H9 (cell line): ENCODE results near the gene PRPH. TPM values are rescaled to one million over a fixed set of nuclear protein-coding genes. Genes with fewer than 3 reads are reported as not detected.

ENCODE experiments used
- DNase-seq: peaks from one replicate; pipeline ENCODE4 v3.0.0-alpha.2; 2017
- H2AFZ ChIP-seq: one replicate; pipeline ENCODE4 v1.6.1; 2013; ENCODE audit warnings: mild to moderate bottlenecking, low read length, control low read depth, moderate library complexity
- H2AK5ac ChIP-seq: 2 replicates; pipeline ENCODE4 v1.6.1; 2013; ENCODE audit warnings: low read length, control low read depth, mixed read lengths; ENCODE audit not compliant: insufficient read length
- H2BK120ac ChIP-seq: one replicate; pipeline ENCODE4 v1.6.1; 2013; ENCODE audit warnings: low read depth, mild to moderate bottlenecking, low read length, control low read depth, inconsistent platforms; ENCODE audit not compliant: poor library complexity, severe bottlenecking
- H2BK12ac ChIP-seq: 2 replicates; pipeline ENCODE4 v1.6.1; 2013; ENCODE audit warnings: low read length, control low read depth, mixed read lengths, low read depth; ENCODE audit not compliant: insufficient read length
- H2BK15ac ChIP-seq: 2 replicates; pipeline ENCODE4 v1.6.1; 2013; ENCODE audit warnings: low read depth, low read length, control low read depth
- H2BK20ac ChIP-seq: one replicate; pipeline ENCODE4 v1.6.1; 2013; ENCODE audit warnings: low read depth, mild to moderate bottlenecking, low read length, control low read depth, inconsistent platforms; ENCODE audit not compliant: poor library complexity, severe bottlenecking
- H2BK5ac ChIP-seq: 2 replicates; pipeline ENCODE4 v1.6.1; 2013; ENCODE audit warnings: low read length, control low read depth, mixed read lengths; ENCODE audit not compliant: insufficient read length
- H3K14ac ChIP-seq: 2 replicates; pipeline ENCODE4 v1.6.1; 2013; ENCODE audit warnings: low read length, control low read depth; ENCODE audit not compliant: insufficient read depth
- H3K18ac ChIP-seq: 2 replicates; pipeline ENCODE4 v1.6.1; 2013; ENCODE audit warnings: low read depth, mild to moderate bottlenecking, mixed read lengths, low read length, control low read depth; ENCODE audit not compliant: insufficient read length
- H3K23ac ChIP-seq: 2 replicates; pipeline ENCODE4 v1.6.1; 2013; ENCODE audit warnings: low read length, control low read depth, mixed read lengths, low read depth; ENCODE audit not compliant: insufficient read length
- H3K23me2 ChIP-seq: 2 replicates; pipeline ENCODE4 v1.6.1; 2013; ENCODE audit warnings: low read depth, mild to moderate bottlenecking, mixed read lengths, low read length, control low read depth; ENCODE audit not compliant: insufficient read length, poor library complexity, severe bottlenecking
- H3K27ac ChIP-seq: 2 replicates; pipeline ENCODE4 v1.5.1; 2013; ENCODE audit warnings: low read length, control low read depth, mixed read lengths, low read depth; ENCODE audit not compliant: insufficient read length
- H3K27me3 ChIP-seq: 2 replicates; pipeline ENCODE4 v1.6.1; 2013; ENCODE audit warnings: low read length, control low read depth, inconsistent platforms; ENCODE audit not compliant: insufficient read depth
- H3K4ac ChIP-seq: 2 replicates; pipeline ENCODE4 v1.6.1; 2013; ENCODE audit warnings: low read depth, mild to moderate bottlenecking, control low read depth, inconsistent platforms, low read length, moderate library complexity
- H3K4me1 ChIP-seq: 2 replicates; pipeline ENCODE4 v1.6.1; 2013; ENCODE audit warnings: low read length, control low read depth, inconsistent platforms; ENCODE audit not compliant: insufficient read depth
- H3K4me2 ChIP-seq: 2 replicates; pipeline ENCODE4 v1.6.1; 2013; ENCODE audit warnings: low read length, control low read depth, mixed read lengths; ENCODE audit not compliant: insufficient read length, insufficient read depth
- H3K56ac ChIP-seq: 2 replicates; pipeline ENCODE4 v1.6.1; 2013; ENCODE audit warnings: low read depth, mild to moderate bottlenecking, mixed read lengths, low read length, control low read depth; ENCODE audit not compliant: insufficient read length
- H3K79me1 ChIP-seq: 2 replicates; pipeline ENCODE4 v1.6.1; 2013; ENCODE audit warnings: low read depth, mild to moderate bottlenecking, moderate library complexity, low read length, control low read depth, inconsistent platforms; ENCODE audit not compliant: insufficient read depth, poor library complexity, severe bottlenecking
- H3K79me2 ChIP-seq: 2 replicates; pipeline ENCODE4 v1.6.1; 2013; ENCODE audit warnings: low read length, control low read depth, inconsistent platforms; ENCODE audit not compliant: insufficient read depth
- H3K9ac ChIP-seq: 2 replicates; pipeline ENCODE4 v1.6.1; 2013; ENCODE audit warnings: low read length, control low read depth, mixed read lengths; ENCODE audit not compliant: insufficient read length; ENCODE audit errors: extremely low read depth
- H3K9me3 ChIP-seq: one replicate; pipeline ENCODE4 v1.6.1; 2013; ENCODE audit warnings: low read depth, low read length, inconsistent platforms; ENCODE audit not compliant: control insufficient read depth
- H3T11ph ChIP-seq: one replicate; pipeline ENCODE4 v1.6.1; 2013; ENCODE audit warnings: mild to moderate bottlenecking, low read length, control low read depth, inconsistent platforms
- H4K20me1 ChIP-seq: one replicate; pipeline ENCODE4 v1.6.1; 2013; ENCODE audit not compliant: control insufficient read depth, insufficient read length, insufficient read depth
- H4K5ac ChIP-seq: 2 replicates; pipeline ENCODE4 v1.6.1; 2013; ENCODE audit warnings: low read depth, mild to moderate bottlenecking, mixed read lengths, low read length, control low read depth; ENCODE audit not compliant: insufficient read length
- H4K8ac ChIP-seq: replicated peaks from 2 replicates; pipeline ENCODE4 v1.6.1; 2013; ENCODE audit warnings: low read length, control low read depth, mixed read lengths, low read depth; ENCODE audit not compliant: insufficient read length
- H4K91ac ChIP-seq: 2 replicates; pipeline ENCODE4 v1.6.1; 2013; ENCODE audit warnings: low read depth, mild to moderate bottlenecking, moderate library complexity, mixed read lengths, low read length, control low read depth; ENCODE audit not compliant: insufficient read length
- H3K27ac Mint-ChIP-seq, 3 experiments: 2 replicates in 2 of 3; 3 replicates in 1 of 3; pipeline ENCODE4 v1.8.0; 2020 to 2021; ENCODE audit warnings: mixed read lengths in 3 of 3, mild to moderate bottlenecking in 1 of 3, moderate library complexity in 1 of 3
- H3K27me3 Mint-ChIP-seq: 2 replicates; pipeline ENCODE4 v1.8.0; 2021; ENCODE audit warnings: low read depth, mild to moderate bottlenecking, moderate library complexity, mixed read lengths
- H3K36me3 Mint-ChIP-seq, 3 experiments: 2 replicates in 2 of 3; 3 replicates in 1 of 3; pipeline ENCODE4 v1.8.0; 2020 to 2021; ENCODE audit warnings: low read depth in 3 of 3, mixed read lengths in 3 of 3; ENCODE audit not compliant: insufficient read depth in 1 of 3
- H3K4me1 Mint-ChIP-seq, 2 experiments: 2 replicates each; pipeline ENCODE4 v1.8.0; 2020; ENCODE audit warnings: mixed read lengths in 2 of 2
- H3K4me3 Mint-ChIP-seq, 2 experiments: 2 replicates in 1 of 2; 3 replicates in 1 of 2; pipeline ENCODE4 v1.8.0; 2020 to 2021; ENCODE audit warnings: mild to moderate bottlenecking in 2 of 2, mixed read lengths in 2 of 2, moderate library complexity in 1 of 2
- H3K9me3 Mint-ChIP-seq, 2 experiments: 2 replicates in 1 of 2; 3 replicates in 1 of 2; pipeline ENCODE4 v1.8.0; 2020; ENCODE audit warnings: mild to moderate bottlenecking in 2 of 2, mixed read lengths in 2 of 2, moderate library complexity in 1 of 2
- CTCF ChIP-seq: fragments of 200-600 bp; sonication (generic); conservative IDR thresholded peaks from 3 replicates; pipeline ENCODE4 v1.8.0; 2021; ENCODE audit warnings: antibody characterized with exemption, mild to moderate bottlenecking
- WGBS: extraction: QIAGEN DNeasy Blood & Tissue Kit; methylation state at CpG from one replicate; pipeline ENCODE4 v1.1.7; 2013; ENCODE audit warnings: missing lambda C conversion rate, low lambda C conversion rate, mixed read lengths; ENCODE audit not compliant: insufficient read length; ENCODE audit errors: extremely low coverage; 5-methylcytosine and 5-hydroxymethylcytosine counted together
- total RNA-seq: library from RNA; stranded (reverse); gene quantifications from 2 replicates; pipeline ENCODE4 v1.2.1, GENCODE V29; 2021

PRPH gene
- total RNA-seq, 1 experiment from 2014 or later: 1.1 TPM

GRCh38 chr12:49330032-49330619, 35.2 kb downstream of the PRPH start:
- no peak overlapping the region for H2BK20ac ChIP-seq
- WGBS: no CpG with 5 or more reads among the region's 7 CpGs
- peaks cover 28% of the 10 kb centered on the region for H3K27me3 Mint-ChIP-seq
- no peak overlapping the region for H4K91ac ChIP-seq
- no peaks in the 10 kb centered on the region for H3K23me2 ChIP-seq
- H3K4me1 Mint-ChIP-seq: 0 out of 4 replicates have a peak, but pooled peaks cover 0 to 2% of the 10 kb centered on the region in 2 experiments
- H3K4ac ChIP-seq: no peak overlapping the region
- H4K8ac ChIP-seq: no peak overlapping the region
- no peak overlapping the region for H2AK5ac ChIP-seq
- H3K79me2 ChIP-seq: no peaks in the 10 kb centered on the region
- H2AFZ ChIP-seq: no peak overlapping the region
- H3K27me3 ChIP-seq: peaks cover 7% of the 10 kb centered on the region; the same call in 1 of the 2 replicates
- no peak overlapping the region for H3K4me3 Mint-ChIP-seq
- H3K27ac ChIP-seq: no peak overlapping the region
- H3K4me1 ChIP-seq: no peaks in the 10 kb centered on the region
- H3K36me3 Mint-ChIP-seq: peaks cover 19 to 53% (median 51%) of the 10 kb centered on the region in 3 experiments; a peak in 6 of 7 replicates
- H2BK15ac ChIP-seq: no peak overlapping the region
- H4K20me1 ChIP-seq: no peaks in the 10 kb centered on the region
- no peak overlapping the region for H3T11ph ChIP-seq
- TF ChIP-seq CTCF: no peak
- H3K9me3 ChIP-seq: no peaks in the 10 kb centered on the region
- H3K9me3 Mint-ChIP-seq: no peaks in the 10 kb centered on the region
- no peaks in the 10 kb centered on the region for H3K79me1 ChIP-seq
- no peak overlapping the region for H3K23ac ChIP-seq
- H3K14ac ChIP-seq: no peak overlapping the region
- H3K4me2 ChIP-seq: no peak overlapping the region
- H2BK5ac ChIP-seq: no peak overlapping the region
- no peak overlapping the region for H3K56ac ChIP-seq
- H2BK12ac ChIP-seq: no peak overlapping the region
- no peak overlapping the region for H4K5ac ChIP-seq
- no peak overlapping the region for H3K18ac ChIP-seq
- H3K9ac ChIP-seq: no peak overlapping the region
- no peak overlapping the region for H2BK120ac ChIP-seq
- H3K27ac Mint-ChIP-seq: no peak overlapping the region
- no peak for DNase-seq
